Mesenchymal stem cell (in vitro differentiated cells and primary cell): ENCODE data around the gene PSMA1.
A peak's percentile ranks its signal among the peaks of the same experiment; 100 is the strongest.

Experiments
- DNase-seq: peaks from one replicate; pipeline ENCODE4 v3.0.0-alpha.2; 2013
- H2AFZ ChIP-seq: one replicate; pipeline ENCODE4 v1.6.1; 2013; ENCODE audit warnings: low read depth, mild to moderate bottlenecking, control low read depth, inconsistent platforms, low read length, moderate library complexity
- H2AK5ac ChIP-seq: 2 replicates; pipeline ENCODE4 v1.6.1; 2013; ENCODE audit warnings: low read length, moderate library complexity, mild to moderate bottlenecking, inconsistent platforms; ENCODE audit not compliant: severe bottlenecking
- H2BK120ac ChIP-seq: one replicate; pipeline ENCODE4 v1.6.1; 2013; ENCODE audit warnings: low read depth, mild to moderate bottlenecking, inconsistent platforms, low read length, moderate library complexity
- H2BK12ac ChIP-seq, 2 experiments: one replicate each; pipeline ENCODE4 v1.6.1; 2013; ENCODE audit warnings: inconsistent platforms in 2 of 2, low read length in 2 of 2, mild to moderate bottlenecking in 2 of 2, moderate library complexity in 2 of 2, control low read depth in 1 of 2
- H2BK15ac ChIP-seq: one replicate; pipeline ENCODE4 v1.6.1; 2013; ENCODE audit warnings: mild to moderate bottlenecking, low read depth, inconsistent platforms; ENCODE audit not compliant: poor library complexity, severe bottlenecking
- H2BK5ac ChIP-seq: 2 replicates; pipeline ENCODE4 v1.6.1; 2013; ENCODE audit warnings: low read depth, mild to moderate bottlenecking, low read length, control low read depth, inconsistent platforms; ENCODE audit not compliant: poor library complexity, severe bottlenecking
- H3K14ac ChIP-seq, 2 experiments: one replicate each; pipeline ENCODE4 v1.6.1; 2013; ENCODE audit warnings: inconsistent platforms in 2 of 2, low read length in 2 of 2, control low read depth in 1 of 2, mild to moderate bottlenecking in 1 of 2, moderate library complexity in 1 of 2
- H3K18ac ChIP-seq, 2 experiments: one replicate each; pipeline ENCODE4 v1.6.1; 2013; ENCODE audit warnings: inconsistent platforms in 2 of 2, low read length in 2 of 2, control low read depth in 1 of 2, low read depth in 1 of 2, mild to moderate bottlenecking in 1 of 2
- H3K23ac ChIP-seq, 2 experiments: one replicate each; pipeline ENCODE4 v1.6.1; 2013; ENCODE audit warnings: inconsistent platforms in 2 of 2, low read length in 2 of 2, mild to moderate bottlenecking in 2 of 2, moderate library complexity in 2 of 2, control low read depth in 1 of 2
- H3K27ac ChIP-seq: 2 replicates; pipeline ENCODE4 v1.5.1; 2013; ENCODE audit warnings: mild to moderate bottlenecking, moderate library complexity, low read length, control low read depth, inconsistent platforms; ENCODE audit not compliant: poor library complexity, severe bottlenecking
- H3K27me3 ChIP-seq, 2 experiments: 2 replicates each; pipeline versions ENCODE4 v1.6.1 to v1.7.0; 2013; ENCODE audit warnings: low read length in 2 of 2, mild to moderate bottlenecking in 2 of 2, moderate library complexity in 2 of 2, control low read depth in 1 of 2, inconsistent platforms in 1 of 2; ENCODE audit not compliant: control insufficient read depth in 1 of 2, insufficient read depth in 1 of 2
- H3K36me3 ChIP-seq, 2 experiments: 2 replicates each; pipeline versions ENCODE4 v1.6.1 to v1.7.0; 2013; ENCODE audit warnings: low read length in 2 of 2, control low read depth in 1 of 2, inconsistent platforms in 1 of 2, low read depth in 1 of 2, mild to moderate bottlenecking in 1 of 2; ENCODE audit not compliant: insufficient read depth in 2 of 2, control insufficient read depth in 1 of 2
- H3K4ac ChIP-seq, 2 experiments: one replicate each; pipeline ENCODE4 v1.6.1; 2013; ENCODE audit warnings: inconsistent platforms in 2 of 2, low read length in 2 of 2, mild to moderate bottlenecking in 2 of 2, moderate library complexity in 2 of 2, control low read depth in 1 of 2, low read depth in 1 of 2
- H3K4me1 ChIP-seq: 2 replicates; pipeline ENCODE4 v1.6.1; 2013; ENCODE audit warnings: low read depth, low read length, control low read depth; ENCODE audit not compliant: control insufficient read depth, insufficient read depth
- H3K4me2 ChIP-seq: 2 replicates; pipeline ENCODE4 v1.6.1; 2013; ENCODE audit warnings: low read length, mild to moderate bottlenecking, inconsistent platforms; ENCODE audit not compliant: poor library complexity, severe bottlenecking
- H3K4me3 ChIP-seq, 2 experiments: 2 replicates each; pipeline versions ENCODE4 v1.5.1 to v1.7.0; 2013; ENCODE audit warnings: low read length in 2 of 2, mild to moderate bottlenecking in 2 of 2, control low read depth in 1 of 2, low read depth in 1 of 2; ENCODE audit not compliant: insufficient read depth in 1 of 2
- H3K79me1 ChIP-seq: replicated peaks from 2 replicates; pipeline ENCODE4 v1.6.1; 2013; ENCODE audit warnings: mild to moderate bottlenecking, control low read depth, low read length, inconsistent platforms; ENCODE audit not compliant: poor library complexity, severe bottlenecking
- H3K9ac ChIP-seq: 2 replicates; pipeline ENCODE4 v1.7.0; 2013; ENCODE audit warnings: mild to moderate bottlenecking, low read length, moderate library complexity
- H3K9me3 ChIP-seq: 2 replicates; pipeline ENCODE4 v1.7.0; 2013; ENCODE audit warnings: mild to moderate bottlenecking, low read length; ENCODE audit not compliant: control insufficient read depth
- H4K8ac ChIP-seq: one replicate; pipeline ENCODE4 v1.6.1; 2013; ENCODE audit warnings: inconsistent platforms, mild to moderate bottlenecking, low read length, moderate library complexity
- H4K91ac ChIP-seq: one replicate; pipeline ENCODE4 v1.6.1; 2013; ENCODE audit warnings: mild to moderate bottlenecking, low read length, inconsistent platforms
- WGBS: methylation state at CpG from one replicate; pipeline ENCODE4 v1.1.7; 2013; ENCODE audit warnings: mixed read lengths; 5-methylcytosine and 5-hydroxymethylcytosine counted together

PSMA1 gene

DNA sequence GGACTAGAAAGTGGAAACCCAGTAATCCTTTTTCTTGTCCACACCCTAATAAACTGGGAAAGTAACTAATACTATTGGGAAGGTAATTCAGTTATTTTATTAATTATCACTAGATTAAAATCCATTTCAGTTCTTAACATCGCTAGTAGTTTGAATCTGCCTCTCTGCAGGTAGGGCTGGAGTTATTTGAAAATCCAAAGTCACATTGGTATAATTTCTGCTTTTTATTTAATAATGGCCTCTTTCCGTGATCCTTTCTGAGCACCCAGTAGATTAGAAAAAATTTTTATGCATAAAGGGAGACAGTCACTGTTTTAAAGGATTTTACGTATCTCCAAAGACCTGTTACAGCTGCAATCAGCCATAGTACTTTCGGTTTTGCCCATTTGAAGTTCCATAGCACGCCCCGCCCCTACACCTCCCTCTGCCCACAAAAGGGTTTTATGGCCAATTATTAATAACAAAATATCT lies 20.0 kb downstream of the PSMA1 start:
- no peaks in the 10 kb centered on the region for H3K27me3 ChIP-seq
- WGBS = 4% methylated on average over 5 of the region's 6 CpGs
- no peak overlapping the region for H4K91ac ChIP-seq
- H2BK15ac ChIP-seq = no peak overlapping the region
- H3K4me1 ChIP-seq = peaks cover 1% of the 10 kb centered on the region
- H3K23ac ChIP-seq = no peak overlapping the region
- no peak overlapping the region for H2AFZ ChIP-seq
- H3K4ac ChIP-seq = peak overlapping the region in 1 of 2 experiments; percentile 86
- no peak overlapping the region for H2BK5ac ChIP-seq
- peak overlapping the region; percentile 96 for H3K9ac ChIP-seq
- H3K18ac ChIP-seq = no peak overlapping the region
- H3K4me2 ChIP-seq = peak overlapping the region; percentile 70
- H3K27ac ChIP-seq = peak overlapping the region; percentile 58
- no peak overlapping the region for H2BK120ac ChIP-seq
- no peak overlapping the region for H4K8ac ChIP-seq
- peak overlapping the region in 1 of 2 experiments; percentile 91 for H3K4me3 ChIP-seq
- peaks cover 2% of the 10 kb centered on the region for H3K79me1 ChIP-seq
- no peak overlapping the region for H2AK5ac ChIP-seq
- H3K14ac ChIP-seq = no peak overlapping the region
- no peak overlapping the region for H2BK12ac ChIP-seq
- H3K36me3 ChIP-seq = peaks cover 0 to 57% of the 10 kb centered on the region in 2 experiments
- H3K9me3 ChIP-seq = no peaks in the 10 kb centered on the region
- DNase-seq = peak; percentile 73

DNA sequence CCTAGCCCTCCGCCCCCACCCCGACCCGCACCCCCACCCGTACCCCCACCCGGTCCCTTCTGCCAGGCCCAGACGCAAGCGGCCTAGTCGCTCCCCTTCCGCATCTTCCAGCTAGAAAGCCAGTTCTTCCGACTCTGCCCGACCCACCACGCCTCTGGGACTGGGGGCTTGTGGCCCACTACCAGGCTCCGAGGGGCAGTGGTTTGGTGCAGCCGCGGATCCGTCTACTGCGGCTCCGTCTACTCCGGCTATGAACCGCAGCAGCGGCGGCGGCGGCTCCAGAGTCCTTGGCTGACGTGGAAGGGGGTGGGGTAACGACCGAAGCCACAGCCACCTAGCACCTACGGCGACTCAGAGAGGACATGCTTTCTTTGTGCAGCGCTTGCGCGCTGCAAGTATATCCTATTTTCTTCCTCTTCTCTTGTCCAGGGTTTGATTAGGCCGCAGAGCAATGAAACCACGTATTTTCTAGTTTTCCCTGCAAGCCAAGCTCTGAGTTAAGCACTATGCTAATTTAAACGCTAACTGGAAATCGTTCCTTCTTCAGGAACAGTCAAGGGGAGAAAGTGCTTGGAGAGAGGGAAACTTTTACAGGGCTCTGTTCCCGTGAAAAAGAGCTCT lies 20.5 kb downstream of the PSMA1 start, which contains the start of gene COPB1:
Gene COPB1 (minus strand): TSS at position 252 of the 621 bp plus-strand sequence. CDS start 883 bp downstream, outside the sequence.
- under 1% methylated on average over 30 of the region's 37 CpGs for WGBS
- Histone ChIP-seq H3K27ac (peak within 1 kb of the TSS; percentile 89), H2AFZ (peak within 1 kb of the TSS; percentile 81)

DNA sequence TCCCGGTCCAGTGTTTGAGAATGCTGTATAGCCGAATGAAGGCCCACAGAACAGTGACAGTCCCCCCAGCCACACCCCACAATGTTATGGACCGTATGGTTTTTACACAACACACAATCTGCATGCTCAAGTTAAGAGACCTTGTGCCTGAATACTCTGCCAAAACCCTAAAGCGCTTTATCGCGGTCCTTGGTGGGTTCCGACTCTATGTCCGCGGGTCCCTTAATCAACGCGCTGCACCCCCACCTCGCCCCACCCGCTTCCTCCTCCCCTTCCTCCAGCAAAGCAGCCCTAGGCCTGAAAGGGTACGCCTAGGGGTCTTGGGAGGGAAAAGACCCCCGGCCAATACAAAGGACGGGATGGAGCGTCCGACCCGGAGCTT lies 21.0 kb downstream of the PSMA1 start:
- Histone ChIP-seq H3K27ac (peak overlapping the region; percentile 21), H2BK120ac (peak overlapping the region; percentile 81), H3K4me3 (peak overlapping the region; percentile 91 to 93), H2AK5ac (peak overlapping the region; percentile 80), H3K9ac (peak overlapping the region; percentile 96), H3K9me3 (no peaks in the 10 kb centered on the region), H2BK5ac (peak overlapping the region; percentile 58), H3K4ac (peak overlapping the region; percentile 47 to 99), H2AFZ (no peak overlapping the region), H2BK15ac (no peak overlapping the region), H3K4me2 (peak overlapping the region; percentile 67), H3K14ac (peak overlapping the region in 1 of 2 experiments; percentile 2), H3K79me1 (peaks cover under 1% of the 10 kb centered on the region), H3K23ac (peak overlapping the region; percentile 29 to 50), H2BK12ac (no peak overlapping the region), H3K27me3 (no peaks in the 10 kb centered on the region), H4K8ac (peak overlapping the region; percentile 72), H3K18ac (peak overlapping the region; percentile 77 to 99), H4K91ac (peak overlapping the region; percentile 66), H3K4me1 (peaks cover 1% of the 10 kb centered on the region), H3K36me3 (peaks cover 0 to 57% of the 10 kb centered on the region in 2 experiments)
- WGBS = under 1% methylated on average over 17 of the region's 19 CpGs
- DNase-seq = no peak

More for the DNA sequence above, 20.5 kb downstream of the PSMA1 start, which contains the start of gene COPB1:
- DNase-seq = peak; percentile 95
- H2BK15ac ChIP-seq = no peak within 1 kb of the TSS
- H3K4ac ChIP-seq = peak within 1 kb of the TSS; percentile 79 to 99
- peaks cover 2% of the 10 kb centered on the region for H3K79me1 ChIP-seq
- no peaks in the 10 kb centered on the region for H3K27me3 ChIP-seq
- H3K18ac ChIP-seq = peak within 1 kb of the TSS; percentile 94 to 99
- H3K14ac ChIP-seq = peak within 1 kb of the TSS; percentile 2 to 96
- peak within 1 kb of the TSS; percentile 85 for H4K91ac ChIP-seq
- peak within 1 kb of the TSS; percentile 61 for H2BK5ac ChIP-seq
- H3K4me1 ChIP-seq = peaks cover 1% of the 10 kb centered on the region
- peak within 1 kb of the TSS; percentile 81 for H2BK120ac ChIP-seq
- peak within 1 kb of the TSS; percentile 91 to 93 for H3K4me3 ChIP-seq
- H2BK12ac ChIP-seq = no peak within 1 kb of the TSS
- H3K9me3 ChIP-seq = no peaks in the 10 kb centered on the region
- H2AK5ac ChIP-seq = peak within 1 kb of the TSS; percentile 80
- peaks cover 0 to 57% of the 10 kb centered on the region in 2 experiments for H3K36me3 ChIP-seq
- H4K8ac ChIP-seq = peak within 1 kb of the TSS; percentile 86
- H3K9ac ChIP-seq = peak within 1 kb of the TSS; percentile 96
- peak within 1 kb of the TSS; percentile 70 for H3K4me2 ChIP-seq
- H3K23ac ChIP-seq = peak within 1 kb of the TSS; percentile 29 to 96

DNA sequence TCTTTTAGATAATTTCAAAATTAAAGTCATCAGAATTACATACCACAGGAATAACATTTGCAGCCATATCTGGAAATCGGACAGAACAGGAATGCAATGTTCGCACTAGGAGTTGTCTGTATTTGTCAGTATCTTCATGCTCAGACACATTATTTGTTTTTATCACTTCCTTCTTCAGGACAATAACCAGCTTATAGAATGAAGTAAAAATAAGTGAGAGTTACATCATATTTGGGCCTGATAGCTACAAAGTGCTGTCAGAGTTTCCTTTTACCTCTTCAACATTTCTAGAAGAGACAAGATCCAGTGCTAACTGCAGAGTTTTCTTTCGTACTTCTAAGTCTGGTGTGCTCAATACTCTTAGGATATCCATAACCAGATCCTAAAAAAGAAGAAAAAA lies 39.5 kb downstream of the PSMA1 start:
- H3K14ac ChIP-seq = no peak overlapping the region

More for the DNA sequence above, 39.5 kb downstream of the PSMA1 start:
- H3K27me3 ChIP-seq = no peaks in the 10 kb centered on the region
- DNase-seq = peak; percentile 10
- H3K4me2 ChIP-seq = no peak overlapping the region
- H2BK5ac ChIP-seq = no peak overlapping the region
- peaks cover 32 to 100% of the 10 kb centered on the region in 2 experiments for H3K36me3 ChIP-seq
- H3K27ac ChIP-seq = no peak overlapping the region
- WGBS = 89% methylated on average over 3 of the region's 3 CpGs
- H3K9ac ChIP-seq = no peak overlapping the region
- no peak overlapping the region for H3K18ac ChIP-seq
- no peak overlapping the region for H3K23ac ChIP-seq
- no peak overlapping the region for H2AFZ ChIP-seq
- no peak overlapping the region for H2BK12ac ChIP-seq
- no peak overlapping the region for H2BK120ac ChIP-seq
- H3K4me1 ChIP-seq = no peaks in the 10 kb centered on the region
- H2BK15ac ChIP-seq = no peak overlapping the region
- H4K8ac ChIP-seq = no peak overlapping the region
- H3K9me3 ChIP-seq = no peaks in the 10 kb centered on the region
- H3K4ac ChIP-seq = no peak overlapping the region
- H3K4me3 ChIP-seq = no peak overlapping the region
- H4K91ac ChIP-seq = no peak overlapping the region
- H2AK5ac ChIP-seq = no peak overlapping the region
- peaks cover 3% of the 10 kb centered on the region for H3K79me1 ChIP-seq
